ENCODE results near the gene YAF2. TPM values are rescaled to one million over a fixed set of nuclear protein-coding genes. Genes with fewer than 3 reads are reported as not detected.

The YAF2 gene
- total and polyA plus RNA-seq, 2 experiments from 2014 or later: 15.3 to 35.5 TPM

DNA sequence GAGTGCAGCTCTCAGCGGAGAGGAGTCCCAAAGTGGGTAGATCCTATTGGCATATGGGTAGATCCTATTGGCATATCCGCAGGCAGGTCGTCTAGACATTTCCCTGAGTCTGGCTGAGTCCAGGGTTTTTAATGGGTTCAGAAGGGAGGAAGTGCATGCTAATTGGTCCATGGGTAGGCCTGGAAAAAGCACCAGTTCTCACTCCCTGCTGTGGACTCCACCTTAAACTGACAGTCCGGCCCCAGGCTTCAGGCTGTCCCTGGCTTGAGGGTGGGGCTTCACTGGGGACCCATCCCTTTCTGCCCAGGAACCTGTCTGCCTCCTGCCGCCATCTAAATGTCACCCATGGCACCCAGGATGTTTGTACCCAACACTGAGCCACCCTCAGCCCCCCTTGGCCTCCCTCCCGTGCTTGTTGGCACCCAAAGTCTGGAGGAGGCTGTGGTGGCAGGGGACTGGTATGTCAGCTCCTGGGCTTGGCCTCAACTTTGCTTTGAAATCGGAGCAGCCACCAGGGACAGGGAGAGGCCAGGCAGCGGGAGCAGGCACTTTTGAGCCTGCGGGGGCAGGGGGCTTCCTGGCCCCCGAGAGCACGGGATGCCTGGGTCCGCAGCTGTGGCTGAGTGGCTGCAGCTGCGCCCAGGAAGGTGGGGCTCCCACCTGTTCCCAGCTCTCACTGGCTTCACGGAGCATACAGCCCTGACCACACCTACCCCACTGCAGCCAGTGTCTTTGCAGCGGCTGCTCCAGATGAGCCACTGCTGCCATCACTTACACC lies 29.6 kb upstream of the YAF2 start:
- Histone ChIP-seq H3K27me3 (no peaks in the 10 kb centered on the region), H3K4me1 (ENCODE audit: insufficient read depth) (no peaks in the 10 kb centered on the region), H3K36me3 (replicated peaks; ENCODE audit: insufficient read depth, low read depth) (no peaks in the 10 kb centered on the region), H3K4me2 (no peak overlapping the region), H2AFZ (no peak overlapping the region), H3K79me2 (no peaks in the 10 kb centered on the region), H3K27ac (no peak overlapping the region), H3K4me3 (no peak overlapping the region), H3K9me2 (replicated peaks; ENCODE audit: insufficient read depth) (no peaks in the 10 kb centered on the region), H4K20me1 (ENCODE audit: insufficient read depth, poor library complexity, severe bottlenecking) (no peaks in the 10 kb centered on the region), H3K9me3 (ENCODE audit: low read depth) (no peaks in the 10 kb centered on the region)
- DNase-seq (ENCODE audit: low spot score): no peak
- WGBS (ENCODE audit: low lambda C conversion rate, missing lambda C conversion rate): 85% methylated on average over 15 of the region's 15 CpGs
- TF ChIP-seq EZH2 (IDR thresholded peaks at IDR 0.05; ENCODE audit: borderline replicate concordance) (no peak), EZH2phosphoT487 (IDR thresholded peaks at IDR 0.05; ENCODE audit: low read depth, severe bottlenecking, unreplicated experiment) (no peak)
- TF ChIP-seq, protein P1, sequence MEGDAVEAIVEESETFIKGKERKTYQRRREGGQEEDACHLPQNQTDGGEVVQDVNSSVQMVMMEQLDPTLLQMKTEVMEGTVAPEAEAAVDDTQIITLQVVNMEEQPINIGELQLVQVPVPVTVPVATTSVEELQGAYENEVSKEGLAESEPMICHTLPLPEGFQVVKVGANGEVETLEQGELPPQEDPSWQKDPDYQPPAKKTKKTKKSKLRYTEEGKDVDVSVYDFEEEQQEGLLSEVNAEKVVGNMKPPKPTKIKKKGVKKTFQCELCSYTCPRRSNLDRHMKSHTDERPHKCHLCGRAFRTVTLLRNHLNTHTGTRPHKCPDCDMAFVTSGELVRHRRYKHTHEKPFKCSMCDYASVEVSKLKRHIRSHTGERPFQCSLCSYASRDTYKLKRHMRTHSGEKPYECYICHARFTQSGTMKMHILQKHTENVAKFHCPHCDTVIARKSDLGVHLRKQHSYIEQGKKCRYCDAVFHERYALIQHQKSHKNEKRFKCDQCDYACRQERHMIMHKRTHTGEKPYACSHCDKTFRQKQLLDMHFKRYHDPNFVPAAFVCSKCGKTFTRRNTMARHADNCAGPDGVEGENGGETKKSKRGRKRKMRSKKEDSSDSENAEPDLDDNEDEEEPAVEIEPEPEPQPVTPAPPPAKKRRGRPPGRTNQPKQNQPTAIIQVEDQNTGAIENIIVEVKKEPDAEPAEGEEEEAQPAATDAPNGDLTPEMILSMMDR (IDR thresholded peaks at IDR 0.05; ENCODE audit: poor library complexity): no peak

DNA sequence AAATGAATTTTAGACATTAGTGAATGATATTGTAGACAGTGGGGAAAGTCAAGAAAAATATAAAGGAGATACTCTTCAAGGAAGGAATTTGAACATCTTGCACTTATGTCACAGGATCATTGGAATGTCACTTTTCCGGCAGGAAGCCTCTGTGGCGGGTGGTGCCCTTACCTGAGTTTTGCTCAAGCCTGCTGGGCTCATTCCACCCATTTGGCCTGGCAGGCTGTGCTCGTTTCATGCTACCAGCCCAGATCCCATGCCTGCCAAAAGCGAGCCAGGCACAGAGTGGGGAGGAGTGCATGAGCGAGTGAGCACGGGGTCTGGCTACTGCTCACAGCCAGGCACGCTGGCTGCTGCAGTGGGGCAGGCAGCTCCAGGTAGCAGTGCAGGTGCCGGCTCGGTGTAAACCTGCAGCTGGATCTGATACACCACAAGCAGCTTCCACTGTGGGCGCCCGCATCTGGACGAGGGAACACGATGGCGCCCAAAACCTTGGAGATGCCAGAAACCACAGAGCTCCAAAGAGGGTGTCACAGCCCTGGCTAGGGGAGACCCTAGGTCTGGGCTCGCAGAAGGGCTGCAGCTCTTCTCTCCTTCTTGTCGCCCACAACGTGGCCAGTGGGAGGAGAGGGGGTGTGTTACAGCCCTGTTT lies 28.7 kb upstream of the YAF2 start:
- H4K20me1 ChIP-seq (ENCODE audit: insufficient read depth, poor library complexity, severe bottlenecking): no peaks in the 10 kb centered on the region
- H3K4me3 ChIP-seq: no peak overlapping the region
- H3K9me2 ChIP-seq (replicated peaks; ENCODE audit: insufficient read depth): no peaks in the 10 kb centered on the region
- H3K79me2 ChIP-seq: no peaks in the 10 kb centered on the region
- H3K36me3 ChIP-seq (replicated peaks; ENCODE audit: insufficient read depth, low read depth): no peaks in the 10 kb centered on the region
- H3K9me3 ChIP-seq (ENCODE audit: low read depth): no peaks in the 10 kb centered on the region
- DNase-seq (ENCODE audit: low spot score): no peak
- TF ChIP-seq EZH2phosphoT487 (IDR thresholded peaks at IDR 0.05; ENCODE audit: low read depth, severe bottlenecking, unreplicated experiment): no peak
- TF ChIP-seq, protein P1 (IDR thresholded peaks at IDR 0.05; ENCODE audit: poor library complexity): no peak
- TF ChIP-seq EZH2 (IDR thresholded peaks at IDR 0.05; ENCODE audit: borderline replicate concordance): no peak
- no peaks in the 10 kb centered on the region for H3K4me1 ChIP-seq (ENCODE audit: insufficient read depth)
- no peaks in the 10 kb centered on the region for H3K27me3 ChIP-seq
- 89% methylated on average over 17 of the region's 17 CpGs for WGBS (ENCODE audit: low lambda C conversion rate, missing lambda C conversion rate)
- no peak overlapping the region for H2AFZ ChIP-seq
- H3K27ac ChIP-seq: no peak overlapping the region
- no peak overlapping the region for H3K4me2 ChIP-seq

DNA sequence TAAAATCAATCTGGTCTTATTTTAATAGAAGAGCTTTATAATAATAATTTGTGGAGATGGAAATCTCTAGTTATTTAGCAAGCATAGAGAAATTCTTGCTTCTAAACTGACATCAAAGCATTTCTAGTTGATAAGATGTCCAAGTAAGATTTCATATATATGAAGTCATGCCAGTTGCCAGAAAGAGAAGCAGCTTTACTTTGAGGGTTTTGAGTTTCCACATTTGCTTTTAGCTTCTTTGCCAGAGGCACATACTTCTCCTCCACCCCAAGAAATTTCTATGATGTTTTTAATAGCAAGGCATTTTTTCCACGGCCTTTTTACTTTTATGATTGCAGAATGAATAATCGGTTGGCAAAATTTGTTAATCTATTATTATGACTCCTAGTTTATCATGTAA lies 24.2 kb upstream of the YAF2 start:
- Histone ChIP-seq H3K79me2 (no peaks in the 10 kb centered on the region), H3K27ac (no peak overlapping the region), H3K4me2 (no peak overlapping the region), H3K9me2 (replicated peaks; ENCODE audit: insufficient read depth) (no peaks in the 10 kb centered on the region), H3K4me1 (ENCODE audit: insufficient read depth) (no peaks in the 10 kb centered on the region), H3K4me3 (no peak overlapping the region), H2AFZ (no peak overlapping the region), H3K27me3 (no peaks in the 10 kb centered on the region), H4K20me1 (ENCODE audit: insufficient read depth, poor library complexity, severe bottlenecking) (no peaks in the 10 kb centered on the region), H3K9me3 (ENCODE audit: low read depth) (no peaks in the 10 kb centered on the region), H3K36me3 (replicated peaks; ENCODE audit: insufficient read depth, low read depth) (no peaks in the 10 kb centered on the region)
- TF ChIP-seq EZH2phosphoT487 (IDR thresholded peaks at IDR 0.05; ENCODE audit: low read depth, severe bottlenecking, unreplicated experiment): no peak
- TF ChIP-seq, protein P1 (IDR thresholded peaks at IDR 0.05; ENCODE audit: poor library complexity): no peak
- no peak for TF ChIP-seq EZH2 (IDR thresholded peaks at IDR 0.05; ENCODE audit: borderline replicate concordance)
- no peak for DNase-seq (ENCODE audit: low spot score)
- WGBS (ENCODE audit: low lambda C conversion rate, missing lambda C conversion rate): 68% methylated on average over 2 of the region's 2 CpGs
